Measurements from ENCODE around the gene ATE1. TPM values are rescaled to one million over a fixed set of nuclear protein-coding genes. Genes with fewer than 3 reads are reported as not detected.

Gene ATE1
- total and polyA plus RNA-seq, 2 of the 4 experiments (the other 2 are of a cell fraction), result 6.4 to 27.8 TPM

GRCh38 chr10:121732172-121732571 is 195.7 kb downstream of the ATE1 start:
- no peak for ATAC-seq (ENCODE audit: low read depth)
- BruUV-seq (replicated peaks), result no TSS peak
- H3K79me1 ChIP-seq (ENCODE audit: low read depth in 1 of 2, low read length in 2 of 2), result no peaks in the 10 kb centered on the region

More at GRCh38 chr10:121732172-121732571, 195.7 kb downstream of the ATE1 start:
- Histone ChIP-seq H3K14ac (replicated peaks; ENCODE audit: low read depth, low read length) (no peak overlapping the region), H3K9ac (ENCODE audit: low read depth, low read length) (no peak overlapping the region), H3K9me3 (ENCODE audit: control insufficient read depth, insufficient read depth, low read length) (no peaks in the 10 kb centered on the region), H3K27ac (ENCODE audit: insufficient read depth, low read length) (no peak overlapping the region), H2BK20ac (ENCODE audit: low read depth, low read length) (no peak overlapping the region), H3K23ac (ENCODE audit: low read depth, low read length) (no peak overlapping the region), H4K5ac (ENCODE audit: low read depth, low read length) (no peak overlapping the region), H4K91ac (ENCODE audit: insufficient read depth, low read depth, low read length) (no peak overlapping the region), H3K4me3 (ENCODE audit: insufficient read depth, low read depth, low read length) (no peak overlapping the region), H3K36me3 (ENCODE audit: control insufficient read depth, insufficient read depth, low read length) (no peaks in the 10 kb centered on the region), H3K4ac (ENCODE audit: low read depth, low read length) (no peak overlapping the region), H3K4me1 (ENCODE audit: control insufficient read depth, insufficient read depth, low read length) (no peaks in the 10 kb centered on the region), H2AFZ (replicated peaks; ENCODE audit: low read length, poor library complexity) (peak overlapping the region; percentile 33), H3K9me1 (ENCODE audit: insufficient read depth, low read length) (no peaks in the 10 kb centered on the region), H3K27me3 (ENCODE audit: control insufficient read depth, insufficient read depth, low read length) (peaks cover 8% of the 10 kb centered on the region), H2BK5ac (ENCODE audit: low read depth, low read length, poor library complexity, severe bottlenecking) (no peak overlapping the region), H2BK15ac (ENCODE audit: low read depth, low read length) (no peak overlapping the region), H2AK5ac (ENCODE audit: low read depth, low read length) (no peak overlapping the region), H3K56ac (ENCODE audit: extremely low read depth, insufficient read depth, low read length) (no peak overlapping the region), H2BK120ac (ENCODE audit: low read depth, low read length) (no peak overlapping the region), H3K4me2 (ENCODE audit: low read depth, low read length) (no peak overlapping the region), H2AK9ac (replicated peaks; ENCODE audit: low read depth, low read length, poor library complexity) (no peak overlapping the region), H4K8ac (ENCODE audit: low read depth in 2 of 2, low read length in 2 of 2) (no peak overlapping the region), H4K20me1 (ENCODE audit: insufficient read depth, low read length) (no peaks in the 10 kb centered on the region), H3K18ac (ENCODE audit: low read depth, low read length) (no peak overlapping the region)
- dilution Hi-C loops (cut with HindIII; ENCODE audit: low sequenced_read_pairs, unreplicated experiment) (no loop called here), intact Hi-C loops (cut with micrococcal nuclease) (no loop called here), in situ Hi-C loops (cut with MboI; ENCODE audit: low sequenced_read_pairs) (loop anchor here (5.0 kb wide), 1 partner anchor 785 kb away; no protein-coding TSS in a partner anchor)
- no peak for TF ChIP-seq MAZ (IDR thresholded peaks at IDR 0.05; ENCODE audit: borderline replicate concordance, low read depth, low read length)
- TF ChIP-seq ELK1 (IDR thresholded peaks at IDR 0.05; ENCODE audit: borderline replicate concordance, low read depth, low read length), result no peak
- TF ChIP-seq CTCF (conservative IDR thresholded peaks at IDR 0.05; ENCODE audit: low read depth, low read length), result no peak
- TF ChIP-seq POLR2A (IDR thresholded peaks at IDR 0.05; ENCODE audit: low read depth, low read length), result no peak
- TF ChIP-seq USF2 (IDR thresholded peaks at IDR 0.05; ENCODE audit: low read depth, low read length), result no peak
- no peak for TF ChIP-seq NFE2L2 (IDR thresholded peaks at IDR 0.05; ENCODE audit: low read depth, low read length)
- no peak for TF ChIP-seq SMC3 (IDR thresholded peaks at IDR 0.05; ENCODE audit: low read depth, low read length)
- TF ChIP-seq BHLHE40 (IDR thresholded peaks at IDR 0.05; ENCODE audit: low read depth, low read length), result no peak
- no peak for TF ChIP-seq CHD1 (IDR thresholded peaks at IDR 0.05; ENCODE audit: low read depth, low read length)
- TF ChIP-seq MXI1 (IDR thresholded peaks at IDR 0.05; ENCODE audit: borderline replicate concordance, low read depth, low read length), result no peak
- no peak for TF ChIP-seq RAD21 (IDR thresholded peaks at IDR 0.05; ENCODE audit: low read length)
- TF ChIP-seq RFX5 (IDR thresholded peaks at IDR 0.05; ENCODE audit: low read depth, low read length), result no peak
- CTCF ChIA-PET, result no interaction called here
- no CpG with 5 or more reads among the region's 3 CpGs for WGBS, 2 experiments (ENCODE audit: extremely low coverage in 2 of 2, insufficient read length in 1 of 2)
- no peak for DNase-seq
- POLR2A ChIA-PET (ENCODE audit: unreplicated experiment), result no interaction called here
